ENCODE data around the gene MLXIPL.
"Not testable (repeated sequence)": the region's sequence is repeated elsewhere in the genome, so short reads cannot be mapped to it uniquely, and the experiment has no call there.

The MLXIPL gene, protein sequence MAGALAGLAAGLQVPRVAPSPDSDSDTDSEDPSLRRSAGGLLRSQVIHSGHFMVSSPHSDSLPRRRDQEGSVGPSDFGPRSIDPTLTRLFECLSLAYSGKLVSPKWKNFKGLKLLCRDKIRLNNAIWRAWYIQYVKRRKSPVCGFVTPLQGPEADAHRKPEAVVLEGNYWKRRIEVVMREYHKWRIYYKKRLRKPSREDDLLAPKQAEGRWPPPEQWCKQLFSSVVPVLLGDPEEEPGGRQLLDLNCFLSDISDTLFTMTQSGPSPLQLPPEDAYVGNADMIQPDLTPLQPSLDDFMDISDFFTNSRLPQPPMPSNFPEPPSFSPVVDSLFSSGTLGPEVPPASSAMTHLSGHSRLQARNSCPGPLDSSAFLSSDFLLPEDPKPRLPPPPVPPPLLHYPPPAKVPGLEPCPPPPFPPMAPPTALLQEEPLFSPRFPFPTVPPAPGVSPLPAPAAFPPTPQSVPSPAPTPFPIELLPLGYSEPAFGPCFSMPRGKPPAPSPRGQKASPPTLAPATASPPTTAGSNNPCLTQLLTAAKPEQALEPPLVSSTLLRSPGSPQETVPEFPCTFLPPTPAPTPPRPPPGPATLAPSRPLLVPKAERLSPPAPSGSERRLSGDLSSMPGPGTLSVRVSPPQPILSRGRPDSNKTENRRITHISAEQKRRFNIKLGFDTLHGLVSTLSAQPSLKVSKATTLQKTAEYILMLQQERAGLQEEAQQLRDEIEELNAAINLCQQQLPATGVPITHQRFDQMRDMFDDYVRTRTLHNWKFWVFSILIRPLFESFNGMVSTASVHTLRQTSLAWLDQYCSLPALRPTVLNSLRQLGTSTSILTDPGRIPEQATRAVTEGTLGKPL

DNA sequence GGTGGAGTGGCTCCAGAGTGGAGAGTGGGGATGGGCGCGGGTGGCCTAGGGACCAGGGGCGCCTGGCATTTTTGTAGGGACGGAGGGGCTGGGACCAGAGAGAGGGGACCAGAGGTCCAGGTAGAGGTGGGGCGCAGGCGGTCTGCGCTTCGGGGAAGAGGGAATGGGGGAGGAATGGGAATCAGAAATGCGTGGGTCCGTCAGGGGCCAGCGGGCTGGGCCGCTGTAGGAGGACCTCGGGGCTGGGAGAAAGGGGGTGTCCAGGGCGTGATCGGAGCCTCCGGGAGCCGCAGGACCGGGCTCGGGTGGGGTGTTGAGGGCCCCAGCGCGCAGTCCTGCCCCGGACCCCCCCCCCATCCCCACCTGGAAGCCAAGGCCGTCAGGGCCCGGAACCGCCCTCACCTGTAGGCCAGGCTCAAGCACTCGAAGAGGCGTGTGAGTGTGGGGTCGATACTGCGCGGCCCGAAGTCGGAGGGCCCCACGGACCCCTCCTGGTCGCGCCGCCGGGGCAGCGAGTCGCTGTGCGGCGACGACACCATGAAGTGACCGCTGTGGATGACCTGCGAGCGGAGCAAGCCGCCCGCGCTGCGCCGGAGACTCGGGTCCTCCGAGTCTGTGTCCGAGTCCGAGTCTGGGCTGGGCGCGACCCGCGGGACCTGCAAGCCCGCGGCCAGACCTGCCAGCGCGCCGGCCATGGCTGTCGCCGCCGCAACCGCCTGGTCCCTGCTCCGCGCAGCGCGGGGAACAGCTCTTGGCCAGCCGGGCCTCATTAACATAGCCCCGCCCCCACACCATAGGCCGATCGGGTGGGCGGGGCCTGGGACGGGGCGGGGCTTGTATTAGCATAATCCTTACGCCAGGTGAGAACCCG, at the start of gene MLXIPL:
MLXIPL (minus strand) TSS at position 725 of the 871 bp plus-strand sequence; CDS start at position 695, 30 bp downstream.
- DNase-seq: peak; percentile 65

GRCh38 chr7:73671857-73672445, 47.6 kb upstream of the MLXIPL start:
- no peak for DNase-seq

- no peak for DNase-seq
Measured at GRCh38 chr7:73671322-73671661, 47.0 kb upstream of the MLXIPL start.

DNA sequence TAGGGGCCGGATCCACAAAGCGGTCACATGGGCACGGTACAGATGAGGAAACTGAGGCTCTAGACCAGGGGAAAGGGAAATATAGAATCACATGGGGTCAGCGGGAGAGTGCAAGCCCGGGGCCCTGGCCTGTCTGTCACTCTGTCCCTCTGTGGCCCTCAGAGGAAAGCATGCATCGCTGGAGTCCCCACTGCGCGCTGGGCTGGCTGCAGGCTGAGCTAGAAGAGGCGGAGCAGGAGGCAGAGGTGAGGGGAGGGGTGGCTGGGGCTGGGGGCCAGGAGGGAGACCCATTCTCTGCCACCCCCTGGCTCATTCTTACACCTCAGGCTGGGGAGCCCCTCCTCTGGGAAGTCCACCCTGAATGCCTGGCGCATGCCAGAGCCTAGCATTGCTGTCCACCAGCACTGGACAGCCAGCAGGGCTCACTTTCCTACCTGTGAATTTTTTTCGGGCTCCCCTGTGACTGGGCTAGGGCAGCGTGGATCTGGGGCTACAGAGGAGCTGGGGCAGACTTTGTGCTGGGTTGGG, 45.6 kb upstream of the MLXIPL start:
- no peak for DNase-seq

DNA sequence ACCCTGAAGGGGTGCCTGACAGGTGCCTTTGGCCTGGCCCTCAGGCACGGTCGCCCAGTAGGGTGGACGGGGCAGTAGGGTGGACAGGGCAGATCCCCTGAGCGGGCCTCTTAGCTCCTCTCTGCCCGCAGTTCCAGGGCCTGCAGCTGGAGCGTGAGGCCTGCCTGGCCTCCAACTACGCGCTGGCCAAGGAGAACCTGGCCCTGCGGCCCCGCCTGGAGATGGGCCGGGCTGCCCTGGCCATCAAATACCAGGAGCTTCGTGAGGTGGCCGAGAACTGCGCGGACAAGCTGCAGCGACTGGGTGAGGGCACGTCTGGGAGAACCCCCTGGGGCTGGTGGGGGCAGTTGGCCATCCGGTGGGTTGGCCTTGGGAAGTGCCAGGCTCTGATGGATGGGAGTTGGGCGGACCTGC, 45.0 kb upstream of the MLXIPL start:
- no peak for DNase-seq

GRCh38 chr7:73668886-73669230, 44.5 kb upstream of the MLXIPL start:
- DNase-seq: no peak

- DNase-seq: no peak
Measured at GRCh38 chr7:73668103-73668885, 44.0 kb upstream of the MLXIPL start.

GRCh38 chr7:73667344-73668102, 43.2 kb upstream of the MLXIPL start, which contains the start of gene VPS37D:
Gene VPS37D (plus strand): TSS chr7:73667831. CDS start chr7:73667959, 128 bp downstream.
- peak; percentile 93 for DNase-seq

GRCh38 chr7:73663033-73663432, 38.7 kb upstream of the MLXIPL start:
- no peak for DNase-seq

DNA sequence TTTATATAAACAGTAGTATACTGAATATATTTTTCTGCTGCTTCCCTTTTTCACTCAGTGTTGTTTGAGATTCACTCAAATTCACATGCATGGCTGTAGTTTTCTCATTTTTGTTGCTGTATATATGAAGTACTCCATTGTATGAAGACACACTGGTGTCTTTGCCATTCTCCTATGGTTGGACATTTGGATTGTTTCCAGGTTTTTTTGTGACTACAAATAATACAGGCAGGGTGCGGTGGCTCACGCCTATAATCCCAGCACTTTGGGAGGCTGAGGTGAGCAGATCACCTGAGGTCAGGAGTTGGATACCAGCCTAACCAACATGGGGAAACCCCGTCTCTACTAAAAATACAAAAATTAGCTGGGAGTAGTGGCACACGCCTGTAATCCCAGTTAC, 36.3 kb upstream of the MLXIPL start:
- DNase-seq: not testable (repeated sequence)

- no peak for DNase-seq
Measured at GRCh38 chr7:73659983-73660382, 35.7 kb upstream of the MLXIPL start.

DNA sequence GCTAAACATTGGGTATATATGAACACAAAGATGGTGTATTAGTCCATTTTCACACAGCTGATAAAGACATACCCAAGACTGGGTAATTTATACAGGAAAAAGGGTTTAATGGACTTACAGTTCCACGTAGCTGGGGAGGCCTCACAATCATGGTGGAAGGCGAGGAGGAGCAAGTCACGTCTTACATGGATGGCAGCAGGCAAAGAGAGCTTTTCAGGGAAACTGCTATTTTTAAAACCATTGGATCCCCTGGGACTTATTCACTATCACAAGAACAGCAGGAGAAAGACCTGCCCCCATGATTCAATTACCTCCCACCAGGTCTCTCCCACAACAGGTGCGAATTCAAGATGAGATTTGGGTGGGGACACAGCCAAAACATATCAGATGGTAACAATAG, 31.0 kb upstream of the MLXIPL start:
- DNase-seq: not testable (repeated sequence)

DNA sequence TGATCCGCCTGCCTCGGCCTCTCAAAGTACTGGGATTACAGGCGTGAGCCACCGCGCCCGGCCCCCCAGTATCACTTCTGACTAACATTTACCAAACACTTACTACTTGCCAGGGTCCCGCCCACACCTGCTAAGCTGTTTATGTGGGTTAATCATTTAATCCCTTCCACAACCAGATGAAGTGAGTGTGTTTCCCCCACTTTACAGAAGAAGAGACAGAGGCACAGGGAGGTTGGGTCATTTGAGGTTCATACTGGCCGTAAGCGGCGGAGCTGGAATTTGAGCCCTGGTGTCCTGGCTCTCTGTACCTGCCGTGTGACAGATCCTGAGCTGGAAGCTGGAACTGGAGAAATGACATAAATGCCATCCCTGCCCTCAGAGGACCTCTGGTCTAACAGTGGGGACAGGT, 28.2 kb upstream of the MLXIPL start:
- DNase-seq: no peak

DNA sequence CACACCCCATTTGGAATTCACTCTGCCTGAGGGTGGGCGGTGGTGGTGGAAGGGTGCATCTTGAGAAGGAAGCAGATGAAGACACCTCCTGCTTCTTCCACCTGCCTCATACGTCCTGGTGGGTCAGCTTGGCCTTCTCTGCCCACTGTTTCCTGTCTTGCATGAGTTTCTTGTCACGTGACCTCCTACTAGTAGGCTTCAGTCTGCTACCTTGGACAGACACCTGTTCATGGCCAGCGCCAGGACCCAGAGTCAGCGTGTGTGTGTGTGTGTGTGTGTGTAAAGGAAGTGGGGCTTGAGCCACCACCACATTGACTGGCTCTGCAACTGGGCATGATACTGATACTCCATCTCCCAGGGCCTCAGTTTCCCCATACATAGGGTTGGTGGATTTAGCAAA, 26.2 kb upstream of the MLXIPL start:
- DNase-seq: no peak

GRCh38 chr7:73649576-73649975, 25.3 kb upstream of the MLXIPL start:
- no peak for DNase-seq

DNA sequence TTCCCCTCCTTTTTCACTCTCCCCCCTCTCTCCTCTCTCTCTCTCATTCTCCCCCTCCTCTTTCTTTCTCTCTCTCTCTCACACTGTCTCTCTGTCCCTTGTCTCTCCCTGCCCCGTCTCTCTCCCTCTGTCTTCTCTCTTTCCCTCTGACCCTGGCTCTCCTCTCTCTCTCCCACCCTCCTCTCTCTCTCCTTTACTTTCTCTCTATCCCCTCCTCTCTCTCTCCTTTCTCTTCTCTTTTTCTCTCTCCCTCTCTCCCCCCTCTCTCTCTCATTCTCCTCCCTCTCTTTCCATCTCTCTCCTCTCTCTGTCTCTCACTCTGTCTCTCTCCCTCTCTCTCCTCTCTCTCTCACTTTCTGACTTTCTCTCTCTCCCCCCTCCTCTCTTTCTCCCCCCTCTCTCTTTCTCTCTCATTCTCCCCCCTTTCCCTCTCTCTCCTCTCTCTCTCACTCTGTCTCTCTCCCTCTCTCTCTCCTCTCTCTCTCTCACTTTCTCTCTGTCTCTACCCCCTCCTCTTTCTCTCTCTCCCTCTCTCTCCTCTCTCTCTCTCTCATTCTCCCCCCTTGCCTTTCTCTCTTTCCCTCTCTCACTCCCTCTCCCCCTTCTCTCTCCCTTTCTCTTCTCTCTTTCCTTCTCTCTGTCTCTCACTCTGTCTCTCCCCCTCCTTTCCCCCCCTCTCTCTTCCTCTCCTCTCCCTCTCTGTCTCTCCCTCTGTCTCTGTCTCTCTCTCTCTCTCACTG, 24.4 kb upstream of the MLXIPL start:
- no peak for DNase-seq

DNA sequence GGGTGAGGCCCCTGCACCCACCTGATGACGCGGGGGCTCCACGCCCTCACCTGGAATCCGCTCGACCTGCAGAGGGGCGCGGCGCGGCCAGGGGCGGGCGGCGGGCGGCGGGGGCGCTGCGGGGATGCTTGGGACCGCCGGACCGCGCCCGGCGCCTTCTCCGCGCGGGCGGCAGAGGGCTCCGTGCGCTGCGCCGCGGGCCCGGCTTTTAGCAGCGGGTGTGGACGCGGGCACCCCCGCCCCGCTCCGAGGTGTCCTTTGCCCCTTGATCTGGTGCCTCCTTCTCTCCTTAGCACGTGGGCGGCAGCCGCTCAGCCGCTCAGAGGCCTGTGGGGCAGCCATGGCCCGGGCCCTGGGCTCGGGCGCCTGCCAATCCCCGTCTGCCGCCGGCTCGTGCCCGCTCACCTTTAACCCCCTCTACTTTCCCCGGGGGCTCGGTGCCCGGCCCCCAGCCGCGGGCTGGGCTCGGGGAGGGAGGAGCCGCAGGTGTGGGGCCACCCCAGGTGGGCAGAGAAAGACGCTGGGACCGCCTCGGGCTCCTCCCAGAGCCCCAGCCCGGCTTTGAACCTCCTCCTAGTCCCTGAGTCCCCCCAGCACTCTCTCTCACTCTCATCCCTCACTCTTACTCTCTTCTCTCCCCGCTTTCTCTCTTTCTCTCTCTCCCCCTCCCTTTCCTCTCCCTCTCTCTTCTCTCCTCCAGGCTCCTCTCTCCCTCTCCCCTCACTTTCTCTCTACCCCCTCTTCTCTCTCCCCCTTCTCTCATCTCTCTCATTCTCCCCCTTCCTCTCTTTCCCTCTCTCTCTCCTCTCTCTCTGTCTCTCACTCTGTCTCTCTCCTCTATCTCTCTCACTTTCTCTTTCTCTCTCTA, 23.6 kb upstream of the MLXIPL start:
- peak; percentile 11 for DNase-seq

- DNase-seq: no peak
Measured at GRCh38 chr7:73646785-73647724, 22.7 kb upstream of the MLXIPL start.
